GM12878 (cell line): ENCODE data around the gene THSD4.

ENCODE experiments used
- BCL11A ChIP-seq: IDR thresholded peaks from 2 replicates; pipeline ENCODE4 v1.6.1; 2011; ENCODE audit warnings: low read depth, low read length
- CREB1 ChIP-seq: IDR thresholded peaks from 2 replicates; pipeline ENCODE4 v1.6.1; 2012; ENCODE audit warnings: low read depth, mild to moderate bottlenecking, inconsistent platforms
- CTCF ChIP-seq, 3 experiments: IDR thresholded peaks in 2 of 3; conservative IDR thresholded peaks in 1 of 3; 2 replicates each; pipeline ENCODE4 v1.5.1; 2011; ENCODE audit warnings: low read depth in 3 of 3, low read length in 3 of 3, mild to moderate bottlenecking in 3 of 3, control low read depth in 2 of 3, moderate library complexity in 2 of 3, inconsistent platforms in 1 of 3, mixed read lengths in 1 of 3; ENCODE audit not compliant: control insufficient read depth in 2 of 3, insufficient read depth in 1 of 3; ENCODE audit errors: extremely low read depth in 1 of 3
- DPF2 ChIP-seq: fragments of 450-650 bp; IDR thresholded peaks from 2 replicates; pipeline ENCODE4 v1.6.1; 2017; ENCODE audit warnings: mild to moderate bottlenecking
- EZH2 ChIP-seq: IDR thresholded peaks from 2 replicates; pipeline ENCODE4 v1.6.1; 2012; ENCODE audit warnings: low read depth, mild to moderate bottlenecking, control low read depth, inconsistent platforms, low read length, borderline replicate concordance; ENCODE audit not compliant: control insufficient read depth
- GABPA ChIP-seq: IDR thresholded peaks from 2 replicates; pipeline ENCODE4 v1.6.1; 2014; ENCODE audit warnings: antibody characterized with exemption, low read depth, mild to moderate bottlenecking, inconsistent platforms
- NR2C2 ChIP-seq: IDR thresholded peaks from 2 replicates; pipeline ENCODE4 v1.6.1; 2011; ENCODE audit warnings: borderline replicate concordance, low read depth; ENCODE audit not compliant: control insufficient read depth, insufficient read length
- POLR2AphosphoS5 ChIP-seq: IDR thresholded peaks from 2 replicates; pipeline ENCODE4 v1.6.1; 2011; ENCODE audit warnings: mild to moderate bottlenecking, low read length, inconsistent platforms
- SPI1 ChIP-seq: IDR thresholded peaks from 2 replicates; pipeline ENCODE4 v1.6.1; 2011; ENCODE audit warnings: low read depth, mild to moderate bottlenecking, low read length, moderate library complexity, borderline replicate concordance; ENCODE audit not compliant: insufficient read depth
- SUZ12 ChIP-seq: fragments of 200-600 bp; sonication (generic); IDR thresholded peaks from one replicate; pipeline ENCODE4 v1.6.1; 2018; ENCODE audit warnings: antibody characterized with exemption, mild to moderate bottlenecking; ENCODE audit not compliant: unreplicated experiment
- ZSCAN29 ChIP-seq: fragments of 450-650 bp; IDR thresholded peaks from 2 replicates; pipeline ENCODE4 v1.6.1; 2017; ENCODE audit warnings: mild to moderate bottlenecking, moderate library complexity
- ZZZ3 ChIP-seq: IDR thresholded peaks from 2 replicates; pipeline ENCODE4 v1.6.1; 2011; ENCODE audit warnings: low read depth; ENCODE audit not compliant: control insufficient read depth, insufficient read length

GRCh38 chr15:71632576-71633195 is 517.4 kb downstream of the THSD4 start:
- TF ChIP-seq GABPA (no peak), BCL11A (no peak), NR2C2 (no peak), SUZ12 (no peak), SPI1 (no peak), ZSCAN29 (no peak), CTCF (IDR thresholded peaks at IDR 0.05 in 2 of 3, conservative IDR thresholded peaks at IDR 0.05 in 1 of 3; ENCODE audit: control insufficient read depth in 2 of 3, extremely low read depth in 1 of 3, insufficient read depth in 1 of 3, low read depth in 3 of 3, low read length in 3 of 3) (no peak), DPF2 (no peak), EZH2 (no peak), ZZZ3 (no peak), POLR2AphosphoS5 (no peak), CREB1 (no peak)
